Kidney glomerular epithelial cell (primary cell): ENCODE measurements around the gene DDRGK1.
"Not testable (repeated sequence)": the region's sequence is repeated elsewhere in the genome, so short reads cannot be mapped to it uniquely, and the experiment has no call there.

Experiments used
- DNase-seq: peaks from one replicate; lab custom pipeline; 2025; lab: John Stamatoyannopoulos, UW

The DDRGK1 gene

DNA sequence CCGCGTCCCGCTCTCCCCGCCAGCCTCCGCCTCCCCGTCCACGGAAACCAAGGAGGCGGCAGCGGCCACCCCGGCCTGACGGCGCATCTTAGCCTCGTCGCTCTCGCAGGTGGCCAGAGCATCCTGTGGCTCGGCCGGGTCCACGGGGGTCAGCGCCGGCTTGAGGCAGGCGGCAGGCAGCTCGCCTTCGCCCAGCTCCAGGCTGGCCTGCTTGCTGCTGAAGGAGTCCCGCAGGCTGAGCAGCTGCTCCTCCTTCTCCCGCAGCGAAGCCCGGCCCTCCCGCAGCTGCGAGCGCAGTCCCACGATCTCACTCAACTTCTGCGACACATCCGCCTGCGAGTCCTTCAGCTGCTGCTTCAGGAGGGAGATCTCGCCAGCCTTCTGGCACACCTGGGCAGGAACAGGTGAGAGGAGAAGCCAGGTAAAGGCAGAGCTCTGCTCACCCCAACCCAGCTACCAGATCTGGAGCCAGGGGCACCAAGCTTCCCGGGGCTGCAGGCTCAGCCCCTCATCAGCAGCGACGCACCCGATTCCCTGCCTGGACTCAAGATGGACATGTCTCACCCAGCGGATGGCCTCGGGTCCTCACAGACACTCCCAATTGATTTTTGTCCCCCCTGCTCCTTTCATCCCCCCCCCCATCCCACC is 39.6 kb downstream of the DDRGK1 start:
- no peak for DNase-seq

DNA sequence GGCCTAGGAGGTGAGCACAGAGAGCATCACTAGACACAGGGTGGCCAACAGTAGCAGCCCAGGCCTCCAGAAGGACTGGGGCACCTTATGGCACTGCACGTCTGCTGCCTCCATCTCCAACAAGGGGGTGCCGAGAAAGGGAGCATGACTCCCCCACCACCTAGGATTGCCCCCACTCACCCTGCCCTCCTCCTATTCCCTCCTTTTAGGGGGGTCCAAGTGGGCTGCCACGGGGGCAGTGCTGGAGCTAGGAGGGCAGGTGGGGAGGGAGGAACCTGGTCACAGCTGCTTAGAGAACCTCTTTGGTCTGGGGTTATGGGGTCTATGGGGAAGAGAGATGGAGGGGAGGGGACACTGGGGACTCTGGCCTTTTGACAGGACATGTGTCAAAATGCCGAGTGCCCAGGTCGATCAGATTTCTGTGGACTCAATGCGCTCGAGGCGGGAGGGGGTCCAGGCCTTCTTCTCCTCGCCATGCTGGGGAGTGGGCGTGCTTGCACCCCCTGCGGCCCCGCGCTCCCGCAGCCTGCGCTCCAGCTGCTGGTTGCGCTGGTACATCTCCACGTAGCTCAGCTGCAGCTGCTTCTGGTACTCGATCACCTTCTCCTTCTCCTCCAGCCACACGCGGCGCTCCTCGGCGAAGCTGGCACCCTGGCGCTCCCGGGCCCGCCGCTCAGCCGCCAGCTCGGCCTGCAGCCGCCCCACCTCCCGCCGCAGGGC is 40.3 kb downstream of the DDRGK1 start:
- DNase-seq = no peak

DNA sequence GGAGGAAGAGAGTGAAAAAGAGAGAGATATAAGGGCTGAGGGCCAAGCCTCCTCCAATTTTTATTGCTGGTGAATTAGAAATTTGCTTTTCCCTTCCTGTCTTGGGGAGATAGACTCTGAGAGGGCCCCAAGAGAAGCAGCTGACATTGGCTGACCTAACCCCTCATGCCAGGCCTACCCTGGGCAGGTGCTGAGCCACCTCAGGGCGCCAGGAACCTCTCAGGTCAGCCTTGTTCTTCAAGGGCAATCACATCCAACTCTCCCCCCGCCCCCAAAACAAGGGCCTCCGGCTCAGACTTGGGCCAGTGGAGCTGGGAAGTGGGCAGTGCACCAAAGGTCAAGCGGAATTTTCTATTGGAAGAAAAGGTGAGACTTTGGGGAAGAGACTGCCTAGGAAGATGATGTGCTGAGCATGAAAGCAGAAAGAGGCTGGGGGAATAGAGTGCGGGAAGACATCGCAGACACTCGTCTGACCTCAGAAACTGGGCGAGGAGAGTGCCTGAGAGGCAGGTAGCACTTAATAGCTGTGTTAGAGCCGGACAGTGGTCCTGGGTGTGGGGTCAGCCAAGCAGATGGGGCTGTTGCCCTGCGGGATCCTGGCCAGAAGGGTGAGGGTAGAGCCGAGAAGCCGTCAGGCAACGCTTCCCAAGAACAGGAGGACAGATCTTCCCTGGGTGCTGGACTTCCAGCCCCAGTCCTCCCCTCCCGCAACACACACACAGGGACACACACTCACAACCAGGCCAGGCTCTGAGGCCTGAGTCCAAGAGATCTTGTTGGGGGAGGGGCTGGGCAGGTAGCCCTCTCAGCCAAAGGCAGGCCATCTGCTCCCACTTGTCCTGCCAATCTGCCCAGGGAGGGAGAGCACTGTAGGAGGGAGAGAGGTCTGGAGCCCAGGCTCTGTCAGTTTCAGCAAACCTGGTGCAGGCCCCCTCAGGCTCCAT is 41.1 kb downstream of the DDRGK1 start:
- DNase-seq = no peak

DNA sequence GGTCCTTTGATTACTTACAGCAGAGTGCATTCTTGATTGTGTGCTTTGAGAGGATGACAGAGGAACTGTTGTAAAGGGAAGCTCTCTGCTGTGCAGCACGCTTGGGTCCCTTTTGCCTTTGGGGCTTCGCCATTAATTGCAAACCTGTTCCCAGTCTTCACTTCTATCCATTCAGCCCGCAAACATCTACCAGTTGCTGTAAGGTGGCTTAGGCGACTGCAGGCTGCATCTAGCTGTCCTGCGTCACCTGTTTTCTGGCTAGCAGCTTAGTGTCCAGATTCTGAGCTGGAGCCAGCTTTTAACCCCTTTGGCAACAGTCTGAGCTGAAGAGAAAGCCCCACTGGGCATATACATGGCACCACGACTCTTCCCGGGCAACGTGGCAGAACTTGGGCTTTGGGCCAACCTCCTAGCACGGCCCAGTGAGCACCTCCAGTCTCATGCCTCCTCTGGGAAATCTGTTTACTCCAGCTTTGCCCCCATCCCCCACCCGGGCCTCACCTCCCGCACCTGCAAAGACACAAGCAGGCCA is 42.3 kb downstream of the DDRGK1 start:
- DNase-seq = no peak

DNA sequence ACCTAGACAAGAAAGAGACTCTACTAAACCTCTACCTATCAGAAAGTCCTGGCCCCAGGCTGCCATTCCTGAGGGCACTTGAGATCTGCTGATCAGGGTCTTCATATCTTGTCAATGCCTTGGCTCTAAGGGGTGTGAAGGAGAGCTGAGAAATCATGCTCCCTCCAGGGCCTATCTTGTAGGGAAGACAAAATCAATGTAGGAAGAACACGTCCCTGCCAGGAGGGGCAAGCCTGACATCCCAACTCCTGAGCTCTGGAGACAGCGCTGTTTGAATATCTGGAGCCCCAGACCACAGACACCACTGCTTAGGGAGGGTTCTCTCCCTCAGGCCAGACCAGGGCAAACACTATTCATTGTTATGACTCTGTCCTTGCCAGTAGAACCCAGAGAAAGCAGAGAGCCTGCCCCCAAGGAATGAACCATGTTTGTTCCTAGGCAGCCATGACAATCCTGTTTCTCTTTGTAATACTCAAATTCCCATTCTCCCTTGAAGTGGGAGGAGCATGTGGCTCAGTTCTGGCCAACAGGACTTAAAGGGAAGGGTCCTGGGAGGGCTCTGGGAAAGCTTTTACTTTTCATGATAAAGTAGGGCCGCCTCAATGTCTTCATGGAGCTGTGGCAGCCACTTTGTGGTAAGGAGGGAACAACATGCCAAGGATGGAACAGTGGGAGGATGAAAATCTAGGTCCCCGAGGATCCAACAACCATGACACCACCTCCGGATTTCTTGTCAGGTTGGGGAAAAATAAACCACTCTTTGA is 43.0 kb downstream of the DDRGK1 start:
- DNase-seq = no peak

DNA sequence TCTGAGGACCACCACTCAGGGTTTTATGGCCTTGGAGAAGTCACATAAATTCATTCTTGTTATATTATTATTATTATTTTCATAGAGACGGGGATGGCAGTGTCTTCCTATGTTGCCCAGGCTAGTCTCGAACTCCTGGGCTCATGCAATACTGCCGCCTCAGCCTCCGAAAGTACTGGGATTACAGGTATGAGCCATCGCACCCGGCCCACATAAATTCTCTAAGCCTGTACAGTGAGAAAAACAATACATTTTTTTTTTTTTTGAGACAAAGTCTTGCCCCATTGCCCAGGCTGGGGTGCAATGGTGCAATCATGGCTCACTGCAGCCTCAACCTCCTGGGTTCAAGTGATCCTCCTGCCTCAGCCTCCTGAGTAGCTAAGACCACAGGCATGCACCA is 44.1 kb downstream of the DDRGK1 start:
- DNase-seq = no peak

DNA sequence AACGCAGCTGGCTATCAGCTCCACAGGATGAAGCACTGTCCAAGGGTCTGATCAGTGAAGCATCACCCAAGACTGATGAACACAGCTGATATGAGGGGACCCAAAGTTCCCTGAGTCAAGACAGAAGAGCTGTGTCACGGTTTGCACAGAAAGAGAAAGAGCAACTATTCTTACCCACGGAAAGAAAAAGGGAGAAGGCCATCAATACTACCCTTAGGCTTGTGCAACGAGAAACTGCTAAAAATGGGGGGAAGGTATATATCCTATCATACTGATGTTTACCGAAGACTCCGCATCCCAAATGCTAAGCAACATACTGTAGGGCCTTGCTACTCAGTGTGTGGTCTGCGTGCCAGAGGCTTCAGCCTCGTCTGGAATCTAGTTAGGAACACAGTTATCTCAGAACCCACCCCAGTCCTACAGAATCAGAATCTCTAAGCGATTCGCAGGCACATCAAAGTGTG is 45.5 kb downstream of the DDRGK1 start:
- DNase-seq = no peak

DNA sequence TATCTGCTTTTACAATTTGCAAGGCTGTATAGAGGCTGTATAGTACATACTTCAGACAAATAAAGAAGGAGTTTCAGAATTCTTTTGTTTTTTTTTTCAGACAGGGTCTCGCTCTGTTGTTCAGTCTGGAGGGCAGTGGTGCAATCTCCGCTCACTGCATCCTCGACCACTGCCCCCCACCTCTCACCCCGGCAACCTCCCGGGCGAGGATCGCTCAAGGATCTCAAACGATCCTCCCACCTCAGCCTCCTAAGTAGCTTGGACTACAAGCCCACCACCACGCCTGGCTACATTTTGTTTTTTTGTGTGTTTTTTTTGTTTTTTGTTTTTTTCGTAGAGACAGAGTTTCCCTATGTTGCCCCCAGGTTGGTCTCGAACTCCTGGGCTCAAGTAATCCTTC is 46.7 kb downstream of the DDRGK1 start:
- DNase-seq = no peak

DNA sequence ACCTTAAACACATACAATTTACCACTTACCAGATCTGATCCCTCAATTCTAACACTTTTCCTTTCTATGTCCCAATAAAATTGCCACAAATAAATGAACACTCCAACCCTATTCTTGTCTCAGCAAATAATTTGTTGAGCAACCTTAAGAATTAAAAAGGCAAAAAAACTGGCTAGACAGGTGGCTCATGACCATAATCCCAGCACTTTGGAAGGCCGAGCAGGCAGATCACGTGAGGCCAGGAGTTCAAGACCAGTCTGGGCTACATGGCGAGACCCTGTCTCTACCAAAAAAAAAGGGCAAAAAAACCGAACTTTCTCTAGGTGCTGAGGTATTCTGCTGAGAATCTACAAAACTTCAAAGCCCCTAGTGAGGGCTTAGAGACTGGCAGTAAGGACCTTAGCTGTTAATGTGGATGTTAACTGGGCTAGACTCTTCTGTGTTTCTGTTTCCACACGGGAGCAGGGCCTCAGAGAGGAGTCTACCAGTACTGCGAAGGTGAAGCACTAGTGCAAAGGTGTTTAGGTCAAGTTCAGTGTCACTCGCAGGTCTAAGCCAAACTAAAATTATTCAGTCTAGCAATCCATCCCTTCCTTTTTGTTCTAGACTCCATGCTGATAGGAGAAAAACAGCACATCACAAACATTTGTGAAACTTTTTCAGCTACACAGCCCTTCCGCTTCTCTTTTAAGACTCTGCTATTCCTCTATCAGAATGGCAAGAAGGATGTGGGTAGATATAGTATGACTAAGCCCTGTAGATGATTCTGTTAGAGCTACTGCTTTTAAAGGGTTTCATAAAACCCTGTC is 47.5 kb downstream of the DDRGK1 start:
- DNase-seq = no peak

DNA sequence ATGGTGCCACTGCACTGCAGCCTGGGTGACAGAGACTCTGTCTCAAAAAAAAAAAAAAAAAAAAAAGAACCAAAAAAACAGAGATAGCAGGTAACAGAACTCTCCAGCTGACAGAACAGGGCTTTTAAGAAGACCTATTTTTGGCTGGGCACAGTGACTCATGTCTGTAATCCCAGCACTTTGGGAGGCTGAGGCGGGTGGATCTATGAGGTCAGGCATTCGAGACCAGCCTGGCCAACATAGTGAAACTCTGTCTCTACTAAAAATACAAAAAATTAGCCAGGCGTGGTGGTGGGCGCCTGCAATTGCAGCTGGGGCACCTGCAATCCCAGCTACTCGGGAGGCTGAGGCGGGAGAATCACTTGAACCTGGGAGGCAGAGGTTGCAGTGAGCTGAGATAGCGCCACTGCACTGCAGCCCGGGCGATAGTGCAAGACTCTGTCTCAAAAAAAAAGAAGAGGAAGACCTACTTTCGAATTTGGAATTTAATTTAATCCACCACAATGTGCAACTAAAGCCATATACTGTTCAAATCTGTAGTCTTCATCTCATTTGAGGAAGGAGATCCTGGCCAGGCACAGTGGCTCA is 52.3 kb downstream of the DDRGK1 start:
- not testable (repeated sequence) for DNase-seq

DNA sequence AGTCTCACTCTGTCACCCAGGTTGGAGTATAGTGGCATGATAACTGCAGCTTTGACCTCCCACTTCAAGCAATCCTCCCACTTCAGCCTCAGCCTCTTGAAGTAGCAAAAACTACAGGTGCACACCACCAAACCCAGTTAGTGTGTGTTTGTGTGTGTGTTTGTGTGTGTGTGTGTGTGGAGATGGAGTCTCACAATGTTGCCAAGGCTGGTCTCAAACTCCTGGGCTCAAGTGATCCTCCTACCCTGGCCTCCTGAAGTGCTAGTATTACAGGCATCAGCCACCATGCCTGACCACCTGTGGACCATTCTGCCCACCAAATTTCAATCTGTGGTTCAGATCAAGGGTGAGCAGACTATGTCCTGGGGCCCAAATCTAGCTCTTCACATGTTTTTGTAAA is 53.6 kb downstream of the DDRGK1 start:
- DNase-seq = no peak

DNA sequence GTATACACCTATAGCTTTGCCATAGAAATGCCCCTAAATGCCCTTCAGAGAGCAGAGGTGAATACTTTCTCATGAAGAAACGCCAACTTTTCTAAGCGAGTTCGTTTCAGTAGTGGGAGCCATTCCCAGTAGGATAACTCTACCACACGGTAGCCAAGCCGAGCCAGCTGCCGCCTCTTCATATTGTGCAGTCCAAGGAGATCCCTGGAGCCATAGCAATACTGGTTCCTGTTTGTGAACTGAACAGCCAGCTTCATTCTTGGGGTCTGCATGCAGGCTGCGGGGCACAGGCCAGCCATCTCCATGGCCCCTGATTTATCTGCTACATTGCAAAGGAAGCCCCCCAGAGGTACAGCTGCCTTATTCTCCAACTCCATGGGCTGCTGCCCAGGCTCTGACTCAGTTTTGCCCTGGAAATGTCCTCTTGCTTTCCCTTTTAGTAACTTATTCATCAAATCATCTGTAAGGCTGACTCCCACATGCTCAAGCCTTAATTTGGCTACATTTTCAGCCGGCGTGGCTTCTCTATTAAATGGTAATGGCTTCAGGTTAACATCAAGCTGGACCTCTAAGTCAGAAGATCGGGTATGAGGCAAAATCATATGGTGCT is 57.6 kb downstream of the DDRGK1 start:
- DNase-seq = peak; percentile 45

DNA sequence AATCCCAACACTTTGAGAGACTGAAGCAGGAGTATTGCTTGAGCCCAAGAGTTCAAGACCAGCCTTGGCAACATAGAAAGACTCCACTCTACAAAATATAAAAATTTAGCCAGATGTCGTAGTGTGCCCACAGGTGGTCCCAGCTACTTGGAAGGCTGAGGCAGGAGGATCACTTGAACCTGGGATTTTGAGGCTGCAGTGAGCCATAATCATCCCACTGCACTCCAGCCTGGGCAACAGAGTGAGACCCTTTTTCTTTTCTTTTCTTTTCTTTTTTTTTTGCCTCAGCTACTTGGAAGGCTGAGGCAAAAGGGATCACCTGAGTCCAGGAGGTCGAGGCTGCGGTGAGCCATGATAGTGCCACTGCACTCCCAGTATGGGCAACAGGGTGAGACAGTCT is 62.7 kb downstream of the DDRGK1 start:
- DNase-seq = no peak
